C1 segment of cervical spinal cord (tissue), 14 donors: ENCODE results near the gene CRTC3.

Source experiments
- DNase-seq, 14 donors: peaks; one replicate each; lab custom pipeline; 2025; lab: John Stamatoyannopoulos, UW

The CRTC3 gene

GRCh38 chr15:90593499-90594158 lies 63.9 kb downstream of the CRTC3 start:
- DNase-seq = no peak

GRCh38 chr15:90594301-90594738 lies 64.6 kb downstream of the CRTC3 start:
- DNase-seq = peak in 8 of 14 donors; percentile 13 to 82 (median 31)

- no peak for DNase-seq
Measured at GRCh38 chr15:90595763-90596155, 66.0 kb downstream of the CRTC3 start.

DNA sequence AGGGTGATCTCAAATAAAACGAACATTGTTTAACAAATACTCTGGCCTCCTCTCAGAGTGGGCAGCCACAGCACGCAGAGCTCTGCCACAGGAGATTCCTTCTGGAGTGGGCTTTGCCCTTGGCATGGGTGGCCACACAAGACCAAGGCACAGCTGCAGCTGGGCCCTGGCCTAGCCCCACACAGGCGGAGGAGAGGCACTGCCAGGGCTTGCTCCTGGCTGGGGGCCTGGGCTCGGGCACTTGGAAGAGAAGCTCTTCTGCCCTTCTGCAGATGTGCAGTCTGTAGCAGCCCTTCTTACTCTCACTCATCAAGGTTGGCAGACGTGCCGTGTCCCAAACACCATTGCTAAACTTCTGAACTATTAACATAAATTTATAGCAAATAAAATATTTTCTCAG lies 67.2 kb downstream of the CRTC3 start:
- peak in 7 of 14 donors; percentile 26 to 55 (median 44) for DNase-seq

- no peak for DNase-seq
Measured at GRCh38 chr15:90597577-90597976, 67.9 kb downstream of the CRTC3 start.

GRCh38 chr15:90598031-90598577 lies 68.4 kb downstream of the CRTC3 start:
- DNase-seq = peak in 5 of 14 donors; percentile 13 to 48 (median 27)

- no peak for DNase-seq
Measured at GRCh38 chr15:90598679-90599078, 69.0 kb downstream of the CRTC3 start.

DNA sequence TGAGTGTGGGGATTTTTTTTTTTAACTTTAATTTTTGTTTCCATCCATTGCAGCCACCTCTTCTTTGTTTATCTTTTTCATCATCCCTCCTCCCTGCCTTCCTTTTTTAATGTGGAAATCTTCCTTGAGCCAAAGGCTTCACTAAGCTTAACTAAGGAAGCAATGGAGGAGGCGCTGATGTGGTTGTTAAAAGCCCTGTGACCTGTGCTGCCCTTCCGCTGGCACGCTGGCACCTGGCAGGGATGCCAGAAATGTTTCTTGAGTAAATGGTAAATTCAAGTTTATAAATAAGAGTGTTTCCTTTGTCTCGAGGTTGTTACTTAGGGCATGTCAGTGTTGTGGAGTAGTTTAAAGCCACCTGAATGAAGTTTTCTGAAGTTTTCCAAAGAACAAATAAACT lies 69.4 kb downstream of the CRTC3 start:
- no peak for DNase-seq

- no peak for DNase-seq
Measured at GRCh38 chr15:90599644-90600043, 69.9 kb downstream of the CRTC3 start.

DNA sequence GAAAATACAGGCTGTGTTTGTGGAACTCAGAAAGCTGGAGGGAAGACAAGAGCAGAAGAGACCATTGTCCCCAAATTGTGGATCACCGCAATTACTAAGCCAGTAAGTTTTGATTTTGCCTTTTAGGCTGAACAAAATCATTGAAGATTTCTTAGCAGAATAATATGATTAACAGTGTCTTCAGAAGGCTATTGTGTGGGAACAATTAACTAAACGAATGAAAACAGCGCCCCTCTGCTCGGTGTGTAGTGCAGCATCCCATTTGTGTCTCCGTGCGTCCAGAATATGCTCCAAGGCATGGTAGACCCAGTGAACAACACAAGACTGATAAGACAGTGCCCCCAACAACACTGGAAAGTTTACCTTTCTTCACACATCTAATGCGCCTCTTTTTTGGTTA lies 71.2 kb downstream of the CRTC3 start:
- no peak for DNase-seq

- DNase-seq = no peak
Measured at GRCh38 chr15:90603893-90604292, 74.2 kb downstream of the CRTC3 start.

DNA sequence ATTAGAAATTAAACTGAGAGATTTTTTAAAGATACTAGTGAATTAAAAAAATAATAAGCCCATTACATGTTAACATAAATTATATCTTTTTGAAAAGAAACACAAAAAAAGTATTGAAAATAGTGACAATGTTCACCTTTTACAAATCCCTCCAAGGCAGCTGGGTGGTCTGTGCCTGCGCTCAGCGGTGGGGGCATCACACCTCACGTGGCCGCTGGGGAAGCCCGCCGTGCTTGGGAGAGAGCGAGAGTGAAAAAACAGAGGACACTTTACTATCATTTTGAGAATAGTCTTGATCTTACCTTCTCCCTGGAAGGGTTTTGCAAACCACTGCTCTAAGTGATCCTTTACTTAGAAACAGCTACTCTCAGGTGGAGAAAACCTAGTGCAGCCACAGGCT lies 76.9 kb downstream of the CRTC3 start:
- no peak for DNase-seq

DNA sequence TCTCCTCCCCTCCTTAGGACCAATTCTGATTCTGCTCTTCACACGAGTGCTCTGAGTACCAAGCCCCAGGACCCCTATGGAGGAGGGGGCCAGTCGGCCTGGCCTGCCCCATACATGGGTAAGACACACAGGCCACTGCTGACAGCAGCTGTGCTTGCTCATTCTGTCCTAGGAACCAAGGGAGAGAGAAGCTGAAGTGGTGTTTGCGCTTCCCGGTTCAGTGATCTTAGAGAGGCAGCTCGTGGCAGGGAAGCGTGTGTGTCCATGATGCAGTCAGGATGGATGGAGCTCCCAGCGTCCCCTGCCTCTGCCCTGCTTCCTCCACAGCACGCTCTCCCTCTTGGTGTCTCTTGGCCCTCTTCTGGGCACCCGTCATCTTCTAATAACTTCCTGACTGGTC lies 77.6 kb downstream of the CRTC3 start:
- no peak for DNase-seq

DNA sequence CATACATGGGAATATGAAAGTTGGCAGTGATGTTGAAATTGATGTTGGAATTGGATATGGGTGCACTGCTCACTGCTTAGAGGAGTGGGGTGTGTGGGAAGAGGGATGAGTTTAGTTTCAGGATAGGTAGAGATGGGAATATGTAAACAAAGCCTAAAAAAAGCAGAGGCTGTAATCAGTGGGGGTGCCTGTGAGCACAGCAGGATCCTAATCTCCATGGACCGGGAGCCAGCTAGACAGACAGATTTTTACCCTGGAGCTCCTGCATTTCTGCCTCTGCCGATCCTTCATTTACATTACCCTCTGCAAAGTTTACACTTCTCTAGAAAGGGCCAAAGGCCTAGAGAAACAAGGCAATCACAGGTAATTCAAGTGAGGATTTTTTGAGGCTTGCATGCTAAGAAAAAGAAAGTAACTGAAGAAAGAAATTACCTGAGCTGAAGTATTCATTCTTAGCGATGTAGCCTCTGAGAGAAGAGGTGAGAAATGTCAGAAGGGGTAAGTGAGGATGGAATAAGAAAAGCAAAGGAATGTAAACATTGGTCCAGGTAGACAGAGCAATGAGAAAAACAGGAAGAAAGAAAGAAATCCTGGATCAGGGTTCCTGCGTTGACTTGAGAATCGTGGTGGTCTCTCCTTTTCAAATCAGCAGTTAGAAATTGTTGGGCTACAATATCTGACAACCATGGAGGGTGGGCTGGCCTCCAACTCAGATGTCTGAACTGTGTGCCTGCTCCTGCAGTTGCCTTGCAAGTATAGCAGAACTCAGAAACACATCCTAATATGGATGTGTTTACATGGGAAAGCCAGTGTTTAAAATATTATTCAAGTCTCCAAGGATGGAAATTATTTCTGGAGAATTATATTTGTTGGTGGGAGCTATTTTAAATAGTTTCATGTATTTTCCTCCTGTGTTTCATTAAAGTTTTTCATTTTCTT lies 79.8 kb downstream of the CRTC3 start:
- no peak for DNase-seq

DNA sequence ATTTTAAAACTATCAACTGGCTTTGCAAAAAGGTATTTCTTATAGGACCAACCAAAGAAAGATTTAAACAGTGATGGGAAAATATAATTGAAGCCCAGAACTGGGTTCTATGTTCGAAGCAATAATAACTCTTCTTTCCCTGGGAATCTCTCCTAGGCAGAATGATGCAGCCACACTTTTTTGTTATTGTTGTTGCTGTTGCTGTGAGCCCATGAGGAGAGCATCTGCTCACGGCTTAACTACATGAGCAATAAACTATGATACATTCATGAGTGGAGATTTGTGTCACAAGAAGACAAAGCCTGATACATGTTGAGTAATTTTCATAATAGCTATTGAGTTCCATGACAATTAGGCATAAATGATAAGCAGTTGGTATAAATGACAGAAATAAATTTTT lies 80.5 kb downstream of the CRTC3 start:
- no peak for DNase-seq

- DNase-seq = no peak
Measured at GRCh38 chr15:90611157-90611556, 81.4 kb downstream of the CRTC3 start.

DNA sequence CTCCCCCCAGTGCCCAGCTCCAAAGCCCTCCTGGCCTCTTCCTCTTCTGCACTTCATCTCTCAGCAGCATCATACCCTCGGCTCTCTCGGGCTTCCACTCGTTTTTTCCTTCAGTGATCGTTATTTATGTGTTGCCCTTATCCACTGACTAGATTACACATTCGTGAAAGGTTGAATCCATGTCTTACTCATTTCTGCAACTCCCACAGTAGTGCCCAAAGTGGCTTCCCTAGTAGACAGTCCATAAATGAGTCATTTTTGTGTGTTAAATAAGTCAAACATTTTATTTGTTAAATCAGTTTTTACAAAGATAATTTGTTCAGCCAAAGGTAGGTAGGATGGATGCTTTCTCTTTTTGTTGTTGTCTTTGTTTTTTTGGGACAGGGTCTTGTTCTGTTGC lies 87.4 kb downstream of the CRTC3 start:
- DNase-seq = no peak

GRCh38 chr15:90617668-90618097 lies 88.0 kb downstream of the CRTC3 start:
- peak in 1 of 14 donors; percentile 22 for DNase-seq

DNA sequence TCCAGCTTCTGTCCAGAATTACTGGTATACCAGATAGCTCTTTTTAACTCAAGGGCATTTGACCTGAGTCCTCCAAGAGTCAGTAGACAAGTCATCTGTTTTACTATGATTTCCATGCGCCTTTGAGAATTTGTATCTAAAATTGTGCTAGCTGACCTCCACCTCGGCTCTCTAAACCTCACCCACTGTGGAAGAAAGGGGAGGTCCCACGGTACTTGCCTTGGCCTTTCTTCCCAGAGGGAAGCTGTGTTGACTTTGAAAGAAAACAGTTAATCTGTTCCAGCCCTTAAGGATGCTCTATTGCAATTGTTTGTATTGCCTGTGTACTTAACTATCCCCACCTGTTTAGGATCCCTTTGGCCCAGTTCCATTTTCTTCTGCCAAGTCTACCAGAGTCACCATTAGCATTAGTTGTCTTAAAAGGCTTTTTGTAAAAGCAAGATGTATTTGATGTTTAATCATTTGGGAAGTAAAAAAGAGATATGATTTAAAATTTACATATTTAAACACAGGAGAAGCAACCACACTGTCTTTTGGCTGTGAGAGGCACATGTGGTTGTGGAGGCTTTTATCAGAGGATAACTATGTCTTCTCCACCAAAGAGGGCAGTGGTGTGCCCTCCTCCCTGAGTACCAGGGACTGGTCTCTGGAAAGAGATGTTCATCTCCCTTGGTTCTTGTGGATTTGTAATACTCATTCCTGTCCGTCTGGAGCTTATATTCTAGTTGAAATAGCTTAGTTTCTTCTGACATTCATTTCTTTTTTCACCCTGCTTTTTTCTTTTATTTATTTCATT lies 88.8 kb downstream of the CRTC3 start:
- peak in 1 of 14 donors; percentile 12 for DNase-seq

DNA sequence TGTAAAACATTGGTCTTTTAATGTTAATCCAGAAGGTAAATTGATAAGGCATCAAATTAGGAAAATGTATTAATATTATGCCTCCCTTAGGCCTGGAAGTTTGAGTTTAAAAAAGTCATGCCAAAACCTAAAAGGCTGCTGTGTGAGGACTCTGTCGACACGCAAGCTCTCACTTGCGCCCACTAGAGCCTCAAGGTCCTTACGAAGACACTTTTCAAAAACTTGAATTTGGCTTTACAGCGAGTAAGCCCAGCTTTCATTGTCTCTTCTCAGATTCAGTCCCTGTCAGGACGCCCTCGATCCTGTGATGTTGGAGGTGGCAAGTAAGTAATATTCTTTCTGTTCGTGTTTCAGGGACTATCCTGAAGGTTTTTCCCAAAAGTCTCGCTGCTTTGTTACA lies 89.7 kb downstream of the CRTC3 start:
- no peak for DNase-seq

DNA sequence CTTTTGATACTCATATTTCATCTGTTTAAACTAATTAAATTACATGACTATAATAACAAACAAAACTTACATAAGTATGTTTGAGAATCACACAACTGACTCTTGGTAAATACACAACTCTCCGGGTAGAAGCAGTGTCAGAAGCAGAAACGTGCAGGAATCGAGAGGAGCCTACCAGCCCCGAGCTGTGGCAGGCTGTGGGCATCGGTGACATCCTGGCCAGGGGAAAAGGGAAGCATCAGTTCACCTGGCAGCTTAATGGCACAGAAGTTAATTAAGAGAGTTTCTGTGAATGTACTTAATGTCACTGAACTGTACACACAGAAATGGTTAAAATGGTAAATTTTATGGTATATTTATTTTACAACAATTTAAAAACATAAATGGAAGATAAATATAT lies 90.2 kb downstream of the CRTC3 start:
- DNase-seq = no peak
